ENCODE measurements around the gene ITPK1.

ITPK1 gene

DNA sequence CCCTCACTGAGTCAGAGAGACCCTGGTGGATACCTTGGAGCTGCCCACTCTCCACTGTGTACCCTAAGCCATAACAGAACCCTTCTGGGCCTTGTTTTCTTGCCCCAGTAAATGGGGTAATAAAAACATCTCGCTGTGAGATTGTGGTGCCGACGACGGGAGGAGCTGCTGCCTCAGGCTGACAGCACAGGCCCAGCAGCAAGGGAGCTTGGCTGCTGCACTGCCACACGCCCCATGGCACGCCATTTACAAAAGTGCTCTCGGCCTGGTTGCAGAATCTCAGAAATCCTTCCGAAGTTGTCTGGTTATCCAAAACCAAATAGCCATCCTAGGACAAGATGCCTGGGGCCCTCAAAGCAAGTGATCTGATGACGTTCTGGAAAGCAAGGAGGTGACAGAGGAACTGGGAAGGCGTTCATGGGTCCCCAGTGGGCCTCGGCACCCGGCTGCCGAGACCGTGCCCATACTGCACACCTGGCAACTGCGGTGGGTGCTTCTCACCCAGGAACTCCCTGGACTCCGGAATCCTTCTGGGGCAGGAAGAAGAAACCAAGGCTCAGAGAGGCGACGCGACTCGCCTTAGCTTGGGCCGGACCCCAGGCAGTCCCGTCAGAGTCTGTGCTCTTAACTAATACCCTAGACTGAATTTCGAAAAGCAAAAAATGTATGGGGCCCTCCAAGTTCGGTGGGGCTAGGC, 166.1 kb downstream of the ITPK1 start:
- TF ChIP-seq REST (IDR thresholded peaks at IDR 0.05; ENCODE audit: insufficient read depth in 1 of 2, low read depth in 2 of 2, low read length in 2 of 2) = no peak

DNA sequence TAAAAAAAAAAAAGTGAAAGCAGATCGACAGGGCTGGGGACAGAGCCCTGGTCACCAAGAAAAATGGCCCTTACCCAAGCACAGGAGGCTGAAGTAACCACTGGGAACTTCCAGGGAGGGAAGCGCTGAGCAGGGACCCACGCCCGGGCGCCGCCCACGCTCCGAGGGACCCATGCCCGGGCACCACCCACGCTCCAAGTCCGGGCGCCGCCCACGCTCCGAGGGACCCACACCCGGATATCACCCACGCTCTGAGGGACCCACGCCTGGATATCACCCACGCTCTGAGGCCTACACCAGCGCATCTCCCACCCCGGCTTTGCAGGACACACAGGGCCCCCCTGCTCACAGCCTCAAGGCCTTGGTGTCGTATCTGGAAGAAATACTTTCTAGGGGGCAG, 167.1 kb downstream of the ITPK1 start:
- no peak for TF ChIP-seq FOXP2 (optimal IDR thresholded peaks at IDR 0.05; ENCODE audit: borderline replicate concordance, extremely low read depth, extremely low read length, insufficient read depth)
- no peak for TF ChIP-seq TAF1 (IDR thresholded peaks at IDR 0.05; ENCODE audit: borderline replicate concordance, insufficient read depth, low read length)
- no peak for TF ChIP-seq POLR2AphosphoS5 (IDR thresholded peaks at IDR 0.05; ENCODE audit: low read depth, low read length)
- no peak for TF ChIP-seq REST (IDR thresholded peaks at IDR 0.05; ENCODE audit: insufficient read depth in 1 of 2, low read depth in 2 of 2, low read length in 2 of 2)
- TF ChIP-seq SIN3A (IDR thresholded peaks at IDR 0.05; ENCODE audit: borderline replicate concordance, insufficient read depth, low read length) = no peak

- TF ChIP-seq SIN3A (IDR thresholded peaks at IDR 0.05; ENCODE audit: borderline replicate concordance, insufficient read depth, low read length) (no peak), POLR2AphosphoS5 (IDR thresholded peaks at IDR 0.05; ENCODE audit: low read depth, low read length) (no peak), TAF1 (IDR thresholded peaks at IDR 0.05; ENCODE audit: borderline replicate concordance, insufficient read depth, low read length) (no peak), FOXP2 (optimal IDR thresholded peaks at IDR 0.05; ENCODE audit: borderline replicate concordance, extremely low read depth, extremely low read length, insufficient read depth) (no peak), REST (IDR thresholded peaks at IDR 0.05; ENCODE audit: insufficient read depth in 1 of 2, low read depth in 2 of 2, low read length in 2 of 2) (no peak)
Measured at GRCh38 chr14:92946847-92947545, 168.7 kb downstream of the ITPK1 start.

- TF ChIP-seq SIN3A (IDR thresholded peaks at IDR 0.05; ENCODE audit: borderline replicate concordance, insufficient read depth, low read length) (peak; percentile 25; the same call in 1 of the 2 replicates), FOXP2 (optimal IDR thresholded peaks at IDR 0.05; ENCODE audit: borderline replicate concordance, extremely low read depth, extremely low read length, insufficient read depth) (peak; percentile 86), REST (IDR thresholded peaks at IDR 0.05; ENCODE audit: insufficient read depth in 1 of 2, low read depth in 2 of 2, low read length in 2 of 2) (no peak)
Measured at GRCh38 chr14:92945959-92946846, 169.5 kb downstream of the ITPK1 start.

Measured in PFSK-1 (cell line).